ENCODE measurements around the gene PPFIA3. TPM values are rescaled to one million over a fixed set of nuclear protein-coding genes. Genes with fewer than 3 reads are reported as not detected.
"Not testable (repeated sequence)": the region's sequence is repeated elsewhere in the genome, so short reads cannot be mapped to it uniquely, and the experiment has no call there.

PPFIA3 gene
- total RNA-seq, 1 experiment from 2014 or later, result 101 TPM

DNA sequence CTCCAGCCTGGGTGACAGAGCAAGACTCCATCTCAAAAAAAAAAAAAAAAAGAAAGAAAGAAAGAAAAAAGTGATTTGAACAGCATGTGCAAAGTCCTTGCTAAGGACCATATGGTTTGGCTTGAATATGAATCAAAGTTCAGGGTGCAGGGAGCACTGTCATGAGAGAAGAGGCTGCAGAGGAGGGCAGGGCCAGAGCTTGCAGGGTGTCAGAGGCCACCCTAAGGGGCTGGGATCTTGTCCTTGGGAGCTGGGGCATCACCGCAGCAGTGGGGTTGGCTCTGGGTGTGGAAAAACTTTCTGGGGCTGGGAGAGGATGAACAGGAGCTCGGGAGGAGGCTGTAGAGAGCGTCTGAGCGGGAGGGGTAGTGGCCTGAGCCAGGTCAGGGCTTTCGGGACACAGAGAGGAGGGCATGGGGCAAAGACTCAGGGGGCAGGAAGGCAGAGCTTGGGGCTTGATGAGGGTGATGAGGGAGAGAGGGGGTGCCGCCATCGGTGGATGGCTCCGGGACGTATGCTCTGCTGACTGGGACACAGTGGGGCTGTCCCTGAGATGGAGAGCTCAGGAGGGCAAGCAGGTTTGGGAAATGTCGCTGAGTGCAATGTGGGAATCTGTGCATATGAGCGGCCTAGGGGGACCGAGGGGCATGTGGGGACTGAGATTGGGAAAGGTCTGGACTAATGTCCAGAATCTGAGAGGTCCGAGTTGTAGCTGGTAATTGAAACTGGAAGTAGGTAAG lies 41.3 kb downstream of the PPFIA3 start:
- no peak for DNase-seq (ENCODE audit: low spot score)
- in situ Hi-C loops (cut with HindIII; ENCODE audit: low sequenced_read_pairs), result no loop called here

- DNase-seq (ENCODE audit: low spot score), result no peak
- in situ Hi-C loops (cut with HindIII; ENCODE audit: low sequenced_read_pairs), result no loop called here
Measured at GRCh38 chr19:49161987-49162386, 42.6 kb downstream of the PPFIA3 start.

- in situ Hi-C loops (cut with HindIII; ENCODE audit: low sequenced_read_pairs), result no loop called here
- no peak for DNase-seq (ENCODE audit: low spot score)
Measured at GRCh38 chr19:49165111-49165750, 45.9 kb downstream of the PPFIA3 start.

DNA sequence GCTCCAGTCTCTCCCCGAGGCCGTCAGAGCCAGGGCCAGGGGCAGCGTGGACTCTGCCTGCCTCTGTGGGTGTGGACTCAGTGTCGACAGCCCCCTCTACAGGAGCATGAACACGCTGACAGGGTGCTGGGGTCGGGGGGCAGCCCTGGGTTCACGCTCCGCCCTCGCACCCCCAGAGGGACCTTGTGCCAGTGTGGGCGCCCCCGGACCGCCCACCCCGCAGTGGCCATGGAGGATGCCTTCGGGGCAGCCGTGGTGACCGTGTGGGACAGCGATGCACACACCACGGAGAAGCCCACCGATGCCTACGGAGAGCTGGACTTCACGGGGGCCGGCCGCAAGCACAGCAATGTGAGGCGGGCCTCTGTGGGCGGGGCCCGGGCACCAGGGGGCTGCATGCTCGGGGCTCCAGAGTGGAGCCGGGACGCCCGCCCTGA lies 46.5 kb downstream of the PPFIA3 start:
- in situ Hi-C loops (cut with HindIII; ENCODE audit: low sequenced_read_pairs), result no loop called here
- DNase-seq (ENCODE audit: low spot score), result no peak

DNA sequence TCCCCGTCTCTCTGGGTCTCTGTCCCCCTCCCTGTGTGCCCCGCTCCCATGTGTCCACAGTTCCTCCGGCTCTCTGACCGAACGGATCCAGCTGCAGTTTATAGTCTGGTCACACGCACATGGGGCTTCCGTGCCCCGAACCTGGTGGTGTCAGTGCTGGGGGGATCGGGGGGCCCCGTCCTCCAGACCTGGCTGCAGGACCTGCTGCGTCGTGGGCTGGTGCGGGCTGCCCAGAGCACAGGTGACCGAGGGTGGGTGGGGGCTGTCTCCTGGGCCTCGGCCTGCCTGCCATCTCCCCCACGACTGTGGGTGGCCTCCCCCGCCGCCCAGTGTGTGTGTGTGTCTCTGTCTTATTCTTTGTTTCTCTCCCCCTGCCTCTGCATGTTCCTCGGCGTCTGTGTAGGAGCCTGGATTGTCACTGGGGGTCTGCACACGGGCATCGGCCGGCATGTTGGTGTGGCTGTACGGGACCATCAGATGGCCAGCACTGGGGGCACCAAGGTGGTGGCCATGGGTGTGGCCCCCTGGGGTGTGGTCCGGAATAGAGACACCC lies 48.6 kb downstream of the PPFIA3 start:
- no peak for DNase-seq (ENCODE audit: low spot score)
- in situ Hi-C loops (cut with HindIII; ENCODE audit: low sequenced_read_pairs), result no loop called here

- in situ Hi-C loops (cut with HindIII; ENCODE audit: low sequenced_read_pairs), result no loop called here
- DNase-seq (ENCODE audit: low spot score), result no peak
Measured at GRCh38 chr19:49168421-49168820, 49.1 kb downstream of the PPFIA3 start.

- in situ Hi-C loops (cut with HindIII; ENCODE audit: low sequenced_read_pairs), result no loop called here
- DNase-seq (ENCODE audit: low spot score), result no peak
Measured at GRCh38 chr19:49173198-49173597, 53.9 kb downstream of the PPFIA3 start.

- in situ Hi-C loops (cut with HindIII; ENCODE audit: low sequenced_read_pairs), result no loop called here
- no peak for DNase-seq (ENCODE audit: low spot score)
Measured at GRCh38 chr19:49180659-49181058, 61.3 kb downstream of the PPFIA3 start.

DNA sequence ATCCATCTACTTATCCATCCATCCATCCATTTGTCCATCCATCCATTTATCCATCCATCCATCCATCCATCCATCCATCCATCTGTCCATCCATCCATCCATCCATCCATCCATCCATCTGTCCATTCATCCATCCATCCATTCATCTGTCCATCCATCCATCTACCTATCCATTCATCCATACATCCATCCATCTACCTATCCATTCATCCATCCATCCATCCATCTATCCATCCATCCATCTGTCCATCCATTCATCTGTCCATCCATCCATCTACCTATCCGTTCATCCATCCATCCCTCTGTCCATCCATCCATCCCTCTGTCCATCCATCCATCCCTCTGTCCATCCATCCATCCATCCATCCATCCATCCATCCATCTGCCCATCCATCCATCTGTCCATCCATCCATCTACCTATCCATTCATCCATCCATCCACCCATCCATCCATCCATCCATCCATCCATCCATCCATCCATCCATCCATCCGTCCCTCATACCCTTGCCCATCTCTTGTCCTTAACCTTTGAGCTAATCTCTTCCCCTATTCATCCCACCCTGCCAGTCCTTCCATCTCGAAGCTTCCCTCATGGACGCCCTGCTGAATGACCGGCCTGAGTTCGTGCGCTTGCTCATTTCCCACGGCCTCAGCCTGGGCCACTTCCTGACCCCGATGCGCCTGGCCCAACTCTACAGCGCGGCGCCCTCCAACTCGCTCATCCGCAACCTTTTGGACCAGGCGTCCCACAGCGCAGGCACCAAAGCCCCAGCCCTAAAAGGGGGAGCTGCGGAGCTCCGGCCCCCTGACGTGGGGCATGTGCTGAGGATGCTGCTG lies 62.9 kb downstream of the PPFIA3 start:
- DNase-seq (ENCODE audit: low spot score); in situ Hi-C loops (cut with HindIII; ENCODE audit: low sequenced_read_pairs): not testable (repeated sequence)

DNA sequence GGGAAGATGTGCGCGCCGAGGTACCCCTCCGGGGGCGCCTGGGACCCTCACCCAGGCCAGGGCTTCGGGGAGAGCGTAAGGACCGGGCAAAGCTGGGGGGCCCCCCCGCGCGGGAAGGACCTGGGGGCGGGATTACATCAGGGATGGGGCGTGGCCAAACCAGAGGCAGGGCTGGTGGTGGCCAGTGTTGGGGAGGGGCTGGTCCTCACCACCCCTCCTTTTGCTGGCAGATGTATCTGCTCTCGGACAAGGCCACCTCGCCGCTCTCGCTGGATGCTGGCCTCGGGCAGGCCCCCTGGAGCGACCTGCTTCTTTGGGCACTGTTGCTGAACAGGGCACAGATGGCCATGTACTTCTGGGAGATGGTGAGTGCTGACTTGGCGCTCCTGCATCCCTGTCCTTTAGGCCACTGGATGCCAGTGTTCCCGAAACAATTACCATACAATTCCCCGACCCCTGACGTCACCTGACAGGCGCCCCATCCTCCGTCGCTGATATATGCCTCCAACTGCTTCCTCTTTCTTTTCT lies 63.6 kb downstream of the PPFIA3 start:
- peak; percentile 63 for DNase-seq (ENCODE audit: low spot score)
- in situ Hi-C loops (cut with HindIII; ENCODE audit: low sequenced_read_pairs), result no loop called here

DNA sequence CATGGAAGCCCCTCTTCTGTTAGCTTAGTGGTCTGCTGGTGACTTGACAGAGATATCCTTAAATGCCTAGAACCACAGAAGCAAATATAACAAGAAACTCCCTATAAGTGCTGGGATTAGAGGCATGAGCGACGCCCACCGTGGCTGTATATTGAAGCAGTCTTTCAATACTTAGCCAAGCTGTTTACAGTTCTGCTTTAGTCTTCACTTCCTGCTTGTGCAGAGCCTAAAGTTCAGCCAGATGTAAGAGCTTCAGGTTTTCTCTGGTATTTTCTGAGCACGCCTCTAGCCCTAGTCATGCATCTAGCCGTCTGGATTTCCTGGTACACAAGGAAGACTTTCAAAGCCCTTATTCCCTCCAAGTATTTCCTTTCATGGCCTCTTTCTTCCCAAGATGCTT lies 66.8 kb downstream of the PPFIA3 start:
- no peak for DNase-seq (ENCODE audit: low spot score)
- in situ Hi-C loops (cut with HindIII; ENCODE audit: low sequenced_read_pairs), result no loop called here

DNA sequence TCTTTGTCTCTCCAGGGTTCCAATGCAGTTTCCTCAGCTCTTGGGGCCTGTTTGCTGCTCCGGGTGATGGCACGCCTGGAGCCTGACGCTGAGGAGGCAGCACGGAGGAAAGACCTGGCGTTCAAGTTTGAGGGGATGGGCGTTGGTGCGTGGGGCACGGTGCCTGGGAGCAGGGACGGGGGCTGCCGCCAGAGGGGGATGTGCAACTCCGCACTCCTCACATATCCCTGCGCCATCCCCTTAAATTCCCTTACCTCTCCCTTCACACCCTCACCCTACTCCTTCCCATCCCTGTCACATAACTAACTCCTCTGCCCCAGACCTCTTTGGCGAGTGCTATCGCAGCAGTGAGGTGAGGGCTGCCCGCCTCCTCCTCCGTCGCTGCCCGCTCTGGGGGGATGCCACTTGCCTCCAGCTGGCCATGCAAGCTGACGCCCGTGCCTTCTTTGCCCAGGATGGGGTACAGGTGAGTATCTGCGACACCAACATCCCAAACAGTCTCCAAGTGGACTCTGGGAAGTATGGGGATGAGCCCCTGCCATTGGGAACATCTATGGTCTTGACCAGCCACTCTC lies 69.4 kb downstream of the PPFIA3 start:
- no peak for DNase-seq (ENCODE audit: low spot score)
- in situ Hi-C loops (cut with HindIII; ENCODE audit: low sequenced_read_pairs), result no loop called here

DNA sequence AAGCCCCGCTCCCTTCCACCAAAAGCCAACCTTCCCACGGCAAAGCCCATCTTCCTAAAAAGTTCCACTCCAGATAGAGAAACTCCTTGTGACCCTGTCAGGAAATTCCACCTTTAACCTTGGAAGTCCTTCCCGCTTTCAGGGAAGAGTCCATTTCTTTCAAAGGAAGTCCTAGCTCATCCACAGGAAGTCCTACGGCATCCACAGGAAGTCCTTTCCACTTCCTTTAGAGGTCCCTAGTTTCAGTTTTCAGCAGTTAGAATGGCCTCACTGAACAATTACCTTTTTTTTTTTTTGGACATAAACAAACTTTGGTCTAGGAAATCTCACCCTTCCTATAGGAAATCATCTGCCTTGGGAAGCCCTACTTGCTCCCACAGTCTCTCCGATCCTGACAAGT lies 69.9 kb downstream of the PPFIA3 start:
- in situ Hi-C loops (cut with HindIII; ENCODE audit: low sequenced_read_pairs), result no loop called here
- no peak for DNase-seq (ENCODE audit: low spot score)

GRCh38 chr19:49190781-49191180 lies 71.4 kb downstream of the PPFIA3 start:
- in situ Hi-C loops (cut with HindIII; ENCODE audit: low sequenced_read_pairs), result no loop called here
- DNase-seq (ENCODE audit: low spot score), result no peak

- no peak for DNase-seq (ENCODE audit: low spot score)
- in situ Hi-C loops (cut with HindIII; ENCODE audit: low sequenced_read_pairs), result no loop called here
Measured at GRCh38 chr19:49193822-49194394, 74.6 kb downstream of the PPFIA3 start.

GRCh38 chr19:49194408-49194807 lies 75.1 kb downstream of the PPFIA3 start:
- no peak for DNase-seq (ENCODE audit: low spot score)
- in situ Hi-C loops (cut with HindIII; ENCODE audit: low sequenced_read_pairs), result no loop called here

GRCh38 chr19:49196527-49197240 lies 77.3 kb downstream of the PPFIA3 start:
- in situ Hi-C loops (cut with HindIII; ENCODE audit: low sequenced_read_pairs), result no loop called here
- DNase-seq (ENCODE audit: low spot score), result peak; percentile 43

GRCh38 chr19:49200238-49200862 lies 81.0 kb downstream of the PPFIA3 start:
- DNase-seq (ENCODE audit: low spot score), result no peak
- in situ Hi-C loops (cut with HindIII; ENCODE audit: low sequenced_read_pairs), result no loop called here
